GM18858 (cell line): ENCODE measurements around the gene GLTP.

ENCODE experiments used
- ATAC-seq: cut with Tn5 transposase; IDR thresholded peaks from one replicate; pipeline ENCODE4 v1.9.1; 2021; ENCODE audit not compliant: unreplicated experiment

Gene GLTP

DNA sequence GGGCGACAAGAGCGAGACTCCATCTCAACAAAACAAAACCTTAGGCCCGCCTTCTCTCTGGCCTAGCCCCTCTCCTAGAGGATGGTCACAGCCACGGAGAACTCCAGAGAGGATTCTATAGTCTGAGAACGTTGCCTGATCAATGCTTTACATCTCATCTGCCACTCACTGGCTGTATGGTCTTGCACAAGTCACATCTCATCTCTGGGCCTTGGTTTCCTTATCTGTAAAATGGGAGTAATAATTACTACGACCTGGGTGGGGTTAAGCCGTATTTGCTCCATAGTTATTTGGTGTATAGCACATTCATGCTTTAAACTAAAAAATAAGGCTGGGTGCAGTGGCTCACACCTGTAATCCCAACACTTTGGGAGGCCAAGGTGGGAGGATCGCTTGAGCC lies 55.6 kb downstream of the GLTP start:
- no peak for ATAC-seq

DNA sequence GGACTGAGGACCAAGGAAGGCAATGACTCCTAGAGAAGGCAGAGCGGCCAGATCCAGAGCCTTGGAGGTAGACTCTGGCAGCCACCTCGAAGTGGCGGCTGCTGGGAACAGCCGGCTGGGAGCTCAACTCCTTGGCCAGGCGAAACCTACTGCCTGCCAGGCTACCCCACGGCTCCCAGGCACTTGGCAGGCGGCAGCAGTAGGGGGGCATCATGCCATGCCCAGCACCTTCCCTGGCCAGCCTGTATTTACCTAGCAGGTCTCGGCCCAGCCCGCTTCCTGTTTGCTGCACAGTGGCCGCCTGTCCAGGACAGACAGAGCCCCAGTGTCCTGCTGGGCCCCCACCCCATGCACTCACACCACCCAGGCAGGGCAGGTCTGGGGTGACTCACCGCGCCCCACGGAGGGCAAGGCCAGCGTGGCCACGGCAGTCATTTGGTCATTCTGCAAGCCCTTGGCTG lies 57.4 kb downstream of the GLTP start:
- ATAC-seq, result no peak

DNA sequence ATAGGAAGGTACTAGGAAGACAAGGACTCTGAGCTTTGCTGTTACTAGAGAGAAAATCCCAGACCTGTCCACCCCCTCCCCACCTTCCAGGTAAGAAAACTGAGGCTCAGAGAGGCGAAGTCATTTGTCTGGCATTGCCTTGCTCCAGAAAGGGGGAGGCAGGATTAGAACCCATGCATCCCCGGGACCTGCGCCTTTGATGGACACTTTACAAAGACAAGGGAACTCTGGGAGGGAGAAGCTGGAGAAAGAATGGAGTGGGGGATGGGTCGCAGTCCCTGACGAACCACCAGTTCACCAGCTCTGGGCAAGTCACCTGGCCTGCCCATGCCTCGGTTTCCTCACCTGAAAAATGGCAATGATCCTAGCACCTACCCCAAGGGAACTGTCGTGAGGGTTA lies 57.9 kb downstream of the GLTP start:
- no peak for ATAC-seq

DNA sequence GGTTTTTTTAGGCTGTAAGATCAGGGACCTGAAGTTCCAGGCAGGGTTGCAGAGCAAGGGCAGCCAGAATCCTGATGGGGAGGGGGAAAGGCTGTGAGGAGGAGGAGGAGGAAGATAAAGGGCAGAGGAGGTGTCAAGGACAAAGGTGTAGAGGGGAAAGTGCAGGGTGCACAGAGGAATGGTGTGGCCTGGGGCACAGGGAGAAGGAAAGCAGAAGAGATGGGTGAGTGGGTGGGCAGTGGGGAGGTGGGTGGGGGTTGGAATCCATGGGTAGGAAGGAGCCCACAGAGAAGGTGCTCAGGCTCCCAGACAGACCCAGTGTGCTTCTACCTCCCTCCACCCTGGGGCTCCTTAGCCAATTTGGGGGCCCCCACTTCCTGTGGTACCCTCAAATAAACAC lies 58.4 kb downstream of the GLTP start:
- ATAC-seq, result no peak

DNA sequence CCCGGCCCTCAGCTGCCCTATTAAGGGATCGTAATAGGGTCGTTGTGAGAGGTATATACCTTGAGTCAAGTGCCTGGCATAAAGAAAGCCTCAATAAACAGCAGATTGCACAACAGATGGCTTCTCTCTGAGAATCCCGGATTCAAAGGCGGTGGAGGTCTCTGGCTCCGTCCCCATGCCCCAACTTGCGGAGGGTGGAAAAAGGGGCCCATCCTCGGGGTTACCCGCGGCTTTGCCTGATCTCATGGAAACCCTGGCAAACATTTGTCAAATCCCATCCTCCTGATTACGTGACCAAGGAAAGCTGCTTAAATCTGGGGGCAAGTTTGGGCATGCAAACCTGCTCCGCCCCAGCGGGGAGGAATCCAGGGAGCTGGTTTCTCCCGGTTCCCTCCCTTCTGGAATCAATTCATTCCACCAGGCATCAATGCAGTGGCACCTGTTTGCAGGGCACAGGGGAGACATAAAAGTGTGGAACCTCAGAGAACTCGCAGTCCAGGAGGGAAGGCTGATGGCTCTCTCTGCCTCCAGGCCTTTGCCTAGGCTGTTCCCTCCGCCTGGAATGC lies 59.4 kb downstream of the GLTP start:
- no peak for ATAC-seq

DNA sequence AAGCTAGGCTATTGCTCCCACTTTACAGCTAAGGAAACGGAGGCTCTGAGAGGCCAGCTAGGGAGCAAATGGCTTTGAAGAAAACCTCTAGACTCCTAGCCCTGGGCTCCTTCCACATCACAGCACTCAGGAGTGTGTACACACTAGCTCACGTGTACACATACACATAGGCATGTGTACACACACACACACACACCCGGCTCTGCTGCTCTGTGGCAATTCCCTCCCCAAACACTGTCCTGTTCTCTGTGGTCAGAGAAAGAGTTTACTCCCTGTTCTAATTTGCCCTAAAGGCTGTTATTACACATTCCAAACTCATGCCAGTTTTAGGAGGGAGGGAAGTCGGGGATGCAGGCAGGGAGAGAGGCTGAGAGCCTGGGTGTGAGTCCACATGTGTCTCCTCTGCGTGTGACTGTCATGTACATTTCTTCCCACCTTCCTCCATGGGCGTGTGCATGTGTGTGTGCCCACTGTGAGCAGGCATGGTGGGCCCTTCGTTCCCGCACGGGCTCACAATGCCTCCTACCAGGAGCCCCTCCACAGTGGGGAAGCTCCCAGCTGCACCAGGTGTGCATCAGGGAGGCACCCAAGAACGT lies 61.3 kb downstream of the GLTP start:
- ATAC-seq, result no peak

DNA sequence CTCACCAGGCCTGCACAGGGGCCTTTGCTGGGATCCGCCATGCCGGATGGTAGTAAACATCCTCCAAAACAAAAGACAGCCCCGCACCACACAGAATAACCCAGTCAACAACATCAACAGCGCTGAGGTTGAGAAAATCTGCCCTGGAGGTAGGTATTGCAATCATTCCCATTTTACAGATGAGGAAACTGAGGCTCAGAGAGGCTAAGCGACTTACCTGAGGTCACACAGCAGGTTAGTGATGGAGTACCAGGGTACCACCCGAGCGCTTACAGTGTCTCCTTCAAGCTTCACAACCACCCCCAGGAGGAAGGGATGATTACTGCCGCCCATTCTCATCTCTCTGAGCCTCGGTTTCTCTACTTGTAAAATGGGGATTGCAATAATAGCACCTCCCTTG lies 62.1 kb downstream of the GLTP start:
- no peak for ATAC-seq

DNA sequence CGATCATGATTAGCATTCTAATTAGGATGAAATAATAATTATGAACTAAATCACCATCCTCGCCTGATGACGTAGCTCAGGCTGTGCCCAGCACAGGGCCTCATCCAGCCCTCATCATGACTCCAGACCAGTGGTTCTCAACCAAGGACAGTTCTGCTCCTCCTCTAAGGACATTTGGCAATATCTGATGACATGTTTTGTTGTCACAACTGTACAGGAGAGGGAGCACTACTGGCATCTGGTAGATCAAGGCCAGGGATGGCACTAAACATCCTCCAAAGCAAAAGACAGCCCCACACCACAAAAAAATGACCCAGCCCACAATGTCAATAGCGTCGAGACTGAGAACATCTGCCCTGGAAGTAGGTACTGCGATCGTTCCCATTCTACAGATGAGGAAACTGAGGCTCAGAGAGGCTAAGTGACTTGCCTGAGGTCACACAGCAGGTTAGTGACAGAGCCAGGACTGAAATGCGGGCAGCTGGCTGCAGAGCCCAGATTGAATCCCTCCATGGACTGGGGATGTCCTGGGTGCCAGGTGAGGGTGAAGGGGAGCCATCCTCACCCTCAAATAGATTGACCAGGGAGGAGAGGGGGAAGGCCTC lies 62.6 kb downstream of the GLTP start:
- no peak for ATAC-seq

DNA sequence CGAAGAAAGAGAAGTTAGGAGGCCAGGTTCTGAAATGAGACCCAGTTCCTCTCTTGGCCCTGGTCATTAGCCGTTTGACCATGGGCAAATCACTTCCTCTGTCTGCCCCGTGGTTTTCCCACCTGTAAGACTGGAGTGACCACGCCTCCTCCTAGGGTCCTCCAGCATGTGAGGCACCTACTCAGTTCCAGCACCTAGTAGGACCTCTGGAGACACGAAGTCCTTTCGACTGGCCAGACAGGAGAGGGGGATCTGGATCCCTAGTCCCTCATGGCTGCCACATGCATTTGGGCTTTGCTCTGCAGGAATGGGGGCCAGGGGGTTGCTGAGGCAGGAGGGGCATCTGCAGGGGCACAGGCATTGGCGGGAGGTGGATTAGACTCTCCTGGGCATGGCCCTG lies 63.5 kb downstream of the GLTP start:
- ATAC-seq, result no peak

DNA sequence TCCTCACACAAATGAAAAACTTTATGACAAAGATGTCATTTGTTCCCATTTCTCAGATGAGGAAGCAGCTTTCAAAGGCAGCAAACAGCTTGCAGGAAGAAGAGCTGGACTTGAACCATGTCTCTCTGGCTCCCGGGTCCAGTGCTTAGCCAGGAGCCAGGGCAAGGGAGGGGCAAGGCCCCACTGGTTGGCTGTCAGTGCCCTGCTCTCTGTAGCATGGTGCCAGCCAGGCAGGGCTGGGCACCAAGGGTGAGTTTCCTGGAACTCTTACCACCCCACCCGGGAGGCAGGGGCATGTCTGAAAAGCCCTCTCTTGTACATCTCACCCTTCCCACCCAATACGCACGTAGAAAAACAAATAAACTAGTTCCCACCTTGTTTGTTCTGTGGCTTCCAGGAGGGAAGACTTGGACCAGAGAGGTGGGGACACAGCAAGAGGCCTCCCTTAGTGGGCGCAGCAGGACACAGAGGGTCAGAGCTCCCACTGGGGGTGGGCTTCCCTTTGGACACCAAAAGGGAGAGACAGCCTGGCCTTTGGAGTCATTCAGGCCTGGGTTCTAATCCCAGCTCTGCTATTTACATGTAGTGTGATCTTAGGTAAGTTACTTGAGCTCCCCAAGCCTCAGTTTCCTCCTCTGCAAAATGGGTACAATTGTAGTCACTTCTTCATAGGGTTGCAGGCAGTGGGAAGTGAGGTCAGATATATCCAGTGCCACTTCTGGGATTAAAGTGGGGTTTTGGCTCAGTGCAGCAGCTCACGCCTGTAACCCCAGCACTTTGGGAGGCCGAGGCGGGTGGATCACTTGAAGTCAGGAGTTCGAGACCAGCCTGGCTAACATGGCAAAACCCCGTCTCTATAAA lies 64.4 kb downstream of the GLTP start:
- ATAC-seq, result no peak

DNA sequence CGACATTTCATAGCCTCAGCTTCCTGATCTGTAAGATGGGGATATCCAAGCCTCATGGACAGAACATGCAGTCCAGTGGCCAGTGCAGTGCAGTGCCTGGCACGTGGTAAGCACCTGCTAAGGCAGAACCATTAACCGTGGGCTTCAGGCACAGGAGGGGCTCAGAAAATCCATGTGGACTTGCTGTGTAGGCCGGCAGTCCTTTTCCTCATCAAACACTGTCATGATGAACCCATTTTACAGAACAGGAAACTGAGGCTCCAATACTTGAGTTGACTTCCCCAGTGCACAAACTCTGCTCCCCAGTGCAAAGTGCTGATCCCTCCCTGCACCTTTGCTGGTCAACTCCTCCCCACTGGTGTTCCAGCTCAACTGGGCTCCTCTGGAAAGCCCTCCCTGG lies 65.1 kb downstream of the GLTP start:
- no peak for ATAC-seq

DNA sequence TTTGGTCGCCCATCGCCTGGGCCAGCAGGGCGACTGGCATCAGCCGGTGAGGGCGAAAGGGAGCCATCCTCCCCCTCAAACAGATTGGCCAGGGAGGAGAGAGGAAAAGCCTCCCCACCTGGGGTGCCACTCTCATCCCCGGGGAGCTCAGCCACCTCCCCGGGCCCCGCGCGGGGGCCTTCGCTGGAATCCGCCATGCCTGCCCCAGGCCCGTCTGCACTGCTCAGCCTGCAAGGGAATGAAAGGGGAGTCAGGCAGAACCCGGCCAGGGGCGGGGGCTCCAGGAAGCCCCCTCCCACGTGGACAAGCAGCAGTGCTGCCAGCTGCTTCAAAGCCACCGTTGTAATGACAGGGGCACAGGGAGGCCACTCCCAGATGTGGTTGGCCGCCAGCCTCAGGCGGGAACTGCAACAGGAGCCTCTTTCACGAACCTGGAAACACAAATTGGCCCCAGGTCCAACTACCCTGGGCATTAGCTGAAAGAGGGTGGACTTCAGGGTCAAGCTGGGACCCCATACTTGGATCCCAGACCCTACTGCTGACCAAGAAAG lies 65.7 kb downstream of the GLTP start:
- ATAC-seq, result no peak

DNA sequence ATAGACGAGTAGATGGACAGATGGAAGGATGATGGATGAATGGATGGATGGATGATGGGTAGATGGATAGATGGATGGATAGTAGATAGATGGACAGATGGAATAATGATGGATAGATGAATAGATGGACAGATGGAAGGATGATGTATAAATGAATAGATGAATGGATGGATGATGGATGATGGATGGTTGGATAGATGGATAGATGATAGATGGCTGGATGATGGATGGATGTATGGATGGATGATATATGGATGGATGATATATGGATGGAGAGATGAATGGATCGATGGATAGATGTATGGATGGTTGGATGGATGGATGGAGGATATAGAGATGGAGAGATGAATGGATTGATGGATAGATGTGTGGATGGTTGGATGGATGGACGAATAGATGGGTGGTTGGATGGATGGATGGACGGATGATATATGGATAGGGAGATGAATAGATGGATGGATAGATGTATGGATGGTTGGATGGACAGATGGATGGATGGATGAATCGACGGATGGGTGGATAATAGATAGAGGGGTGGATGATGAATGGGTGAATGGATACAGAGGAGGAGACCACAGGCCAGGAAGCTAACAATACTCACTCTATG lies 66.4 kb downstream of the GLTP start:
- ATAC-seq, result no peak

DNA sequence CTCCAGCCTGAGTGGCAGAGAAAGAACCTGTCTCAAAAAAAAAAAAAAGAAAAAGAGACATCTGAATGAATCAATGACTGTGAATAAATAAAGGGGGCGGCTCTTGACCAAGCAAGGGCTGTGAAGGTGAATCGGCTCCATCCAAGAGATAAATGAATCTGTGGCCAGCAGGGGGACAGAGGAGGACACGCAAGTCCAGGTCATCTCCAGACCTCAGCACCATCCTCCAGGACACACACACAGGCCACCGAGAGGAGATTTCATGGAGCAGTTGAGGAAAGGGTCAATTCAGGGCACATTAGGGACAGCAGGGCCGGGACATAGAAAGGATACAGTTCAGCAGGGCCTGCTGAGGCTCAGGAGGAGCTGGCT lies 68.7 kb downstream of the GLTP start:
- no peak for ATAC-seq

DNA sequence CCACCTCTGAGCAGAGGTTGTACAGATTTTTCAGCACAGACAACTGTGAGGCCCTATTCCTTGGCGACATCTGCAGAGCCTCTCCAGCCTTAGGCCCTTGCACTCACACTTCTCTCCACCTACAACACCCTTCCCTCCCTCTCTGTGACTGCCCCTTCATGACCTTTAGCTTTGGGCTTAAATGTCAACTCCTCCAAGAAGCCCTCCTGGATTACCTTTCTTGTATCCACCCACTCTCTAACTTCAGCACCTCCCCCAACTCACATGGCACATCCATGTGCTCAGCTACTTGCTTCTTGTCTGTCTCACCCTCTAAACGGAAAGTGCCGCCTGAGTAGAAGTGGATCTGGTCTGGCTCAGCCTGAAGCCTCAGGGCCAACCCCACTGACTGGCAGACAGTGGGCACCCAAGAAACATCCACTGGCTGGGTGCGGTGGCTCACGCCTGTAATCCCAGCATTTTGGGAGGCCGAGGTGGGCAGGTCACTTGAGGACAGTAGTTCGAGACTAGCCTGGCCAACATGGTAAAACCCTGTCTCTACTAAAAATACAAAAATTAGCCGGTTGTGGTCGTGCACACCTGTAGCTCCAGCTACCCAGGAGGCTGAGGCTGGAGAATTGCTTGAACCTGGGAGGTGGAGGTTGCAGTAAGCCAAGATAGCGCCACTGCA lies 69.3 kb downstream of the GLTP start:
- ATAC-seq, result no peak

DNA sequence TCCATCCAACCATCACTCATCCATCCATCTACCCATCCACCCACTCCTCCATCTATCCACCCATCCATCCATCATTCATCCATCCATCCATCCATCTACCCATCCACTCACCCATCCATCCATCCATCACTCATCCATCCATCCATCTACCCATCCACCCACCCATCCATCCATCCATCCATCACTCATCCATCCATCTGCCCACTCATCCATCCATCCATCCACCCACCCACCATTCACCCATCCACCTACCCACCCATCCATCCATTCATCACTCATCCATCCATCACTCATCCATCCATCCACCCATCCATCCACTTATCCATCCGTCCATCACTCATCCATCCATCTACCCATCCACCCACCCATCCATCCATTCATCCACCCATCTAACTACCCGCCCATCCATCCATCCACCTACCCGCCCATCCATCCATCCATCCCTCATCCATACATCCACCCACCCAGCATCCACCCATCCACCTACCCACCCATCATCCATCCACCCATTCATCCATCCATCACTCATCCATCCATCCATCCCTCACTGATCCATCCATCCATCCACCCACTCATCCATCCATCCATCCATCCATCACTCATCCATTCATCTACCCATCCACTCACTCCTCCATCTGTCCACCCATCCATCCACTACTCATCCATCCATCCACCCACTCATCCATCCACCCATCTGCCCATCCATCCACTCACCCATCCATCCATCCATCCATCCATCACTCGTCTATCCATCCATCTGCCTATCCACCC lies 71.3 kb downstream of the GLTP start:
- no peak for ATAC-seq

DNA sequence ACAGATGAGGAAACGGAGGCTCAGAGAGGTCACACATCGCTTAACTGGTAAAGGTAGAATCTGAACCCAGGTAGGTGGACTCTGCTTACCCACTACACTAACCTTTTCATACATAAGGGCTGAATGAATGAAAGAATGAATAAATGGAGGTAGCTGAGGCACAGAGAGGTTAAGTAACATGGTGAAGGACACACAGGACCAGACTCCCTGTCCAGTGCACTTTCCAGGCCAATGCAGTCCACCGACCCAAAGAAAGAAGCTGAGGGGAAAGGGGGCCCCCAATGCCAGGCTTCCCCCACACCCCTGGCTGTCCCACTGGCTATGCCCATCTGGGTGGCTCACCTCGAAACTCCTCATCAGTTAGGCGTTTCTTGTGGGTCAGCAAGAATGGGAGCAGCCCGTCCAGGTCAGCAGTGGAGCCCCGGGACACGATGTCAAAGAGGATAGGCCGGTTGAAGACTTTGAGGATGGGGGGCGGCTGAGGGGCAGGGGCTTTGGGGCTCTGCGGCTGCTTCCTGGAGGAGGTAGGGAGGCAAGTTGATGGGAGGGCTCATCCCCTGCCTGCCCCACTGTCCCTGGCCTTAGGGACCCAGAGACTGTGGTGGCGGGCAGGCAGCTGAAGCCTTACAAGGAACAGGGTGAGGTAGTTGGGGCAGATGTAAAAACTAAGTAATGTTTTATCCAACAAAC lies 72.2 kb downstream of the GLTP start:
- no peak for ATAC-seq

DNA sequence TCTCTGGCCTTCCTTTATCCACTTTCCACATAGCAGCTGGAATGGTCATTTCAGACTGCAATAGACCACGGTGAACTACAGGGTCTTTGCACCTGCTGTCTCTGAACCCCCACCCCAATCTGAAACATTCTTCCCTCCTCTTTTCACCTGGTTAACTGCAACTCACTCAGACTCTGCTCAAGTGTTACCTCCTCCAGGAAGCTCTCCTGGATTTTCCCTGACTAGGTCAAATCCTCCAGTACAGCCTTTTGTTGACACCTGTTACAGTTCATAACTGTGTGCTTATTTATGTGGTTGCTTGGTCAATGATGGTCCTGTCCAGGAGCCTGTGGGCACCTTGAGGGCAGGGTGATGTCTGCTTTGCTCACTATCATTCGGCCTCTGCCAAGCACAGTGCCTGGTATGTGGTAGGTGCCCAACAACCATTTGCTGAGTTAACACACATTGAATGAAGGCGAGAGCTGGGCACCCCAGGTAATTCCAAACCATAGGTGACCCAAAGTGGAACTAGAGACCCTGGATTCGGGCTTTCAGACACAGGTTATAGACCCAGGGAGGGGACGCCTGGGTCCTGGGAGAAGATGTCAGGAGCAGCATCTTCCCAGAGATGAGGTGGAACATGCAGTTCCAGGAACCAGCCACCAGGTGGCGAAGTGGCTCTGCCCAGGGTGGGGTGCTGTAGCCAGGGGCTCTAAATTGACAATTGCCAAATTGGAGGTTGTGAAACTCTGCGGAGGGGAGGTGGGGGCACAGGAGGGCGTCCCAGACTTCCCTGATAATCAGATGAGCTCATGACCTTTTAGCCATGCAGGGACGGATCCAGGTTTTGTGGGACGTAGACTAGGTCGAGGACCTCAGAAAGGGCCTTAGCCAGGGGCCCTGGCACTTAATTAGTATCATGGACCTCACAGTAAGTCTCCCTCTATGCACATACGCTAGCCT lies 75.2 kb downstream of the GLTP start:
- no peak for ATAC-seq
